HEK293 (cell line): ENCODE measurements around the gene TSPAN2.

ENCODE experiments used
- BCL11A ChIP-seq: fragments of 450-650 bp; formaldehyde crosslinking; IDR thresholded peaks from 2 replicates; pipeline ENCODE4 v1.5.1; 2016; ENCODE audit warnings: low read depth, missing biosample characterization, missing genetic modification characterization
- GLIS1 ChIP-seq: fragments of 450-650 bp; formaldehyde crosslinking; IDR thresholded peaks from 2 replicates; pipeline ENCODE4 v1.5.1; 2016; ENCODE audit warnings: missing biosample characterization, missing genetic modification characterization
- MYNN ChIP-seq: fragments of 450-650 bp; formaldehyde crosslinking; IDR thresholded peaks from 2 replicates; pipeline ENCODE4 v1.5.1; 2016; ENCODE audit warnings: missing biosample characterization, missing genetic modification characterization, borderline replicate concordance
- MZF1 ChIP-seq: fragments of 450-650 bp; formaldehyde crosslinking; IDR thresholded peaks from 2 replicates; pipeline ENCODE4 v1.5.1; 2017; ENCODE audit warnings: missing biosample characterization, missing genetic modification characterization, borderline replicate concordance
- OSR2 ChIP-seq: fragments of 450-650 bp; formaldehyde crosslinking; IDR thresholded peaks from 2 replicates; pipeline ENCODE4 v1.5.1; 2016; ENCODE audit warnings: missing biosample characterization, missing genetic modification characterization
- PRDM1 ChIP-seq: fragments of 450-650 bp; formaldehyde crosslinking; IDR thresholded peaks from 2 replicates; pipeline ENCODE4; 2016; ENCODE audit warnings: missing biosample characterization, missing genetic modification characterization
- RBAK ChIP-seq: fragments of 450-650 bp; formaldehyde crosslinking; IDR thresholded peaks from 2 replicates; pipeline ENCODE4 v1.5.1; 2016; ENCODE audit warnings: missing biosample characterization, missing genetic modification characterization
- TRIM28 ChIP-seq: IDR thresholded peaks from 2 replicates; pipeline ENCODE4 v1.6.1; 2011; ENCODE audit warnings: low read length, control low read depth, borderline replicate concordance
- ZBTB17 ChIP-seq: fragments of 450-650 bp; formaldehyde crosslinking; IDR thresholded peaks from 2 replicates; pipeline ENCODE4 v1.5.1; 2016; ENCODE audit warnings: missing biosample characterization, missing genetic modification characterization
- ZIC2 ChIP-seq: fragments of 450-650 bp; formaldehyde crosslinking; IDR thresholded peaks from 2 replicates; pipeline ENCODE4 v1.5.1; 2016; ENCODE audit warnings: missing biosample characterization, missing genetic modification characterization
- ZNF133 ChIP-seq: fragments of 450-650 bp; formaldehyde crosslinking; IDR thresholded peaks from 2 replicates; pipeline ENCODE4 v1.5.1; 2016; ENCODE audit warnings: missing biosample characterization, missing genetic modification characterization
- ZNF202 ChIP-seq: fragments of 450-650 bp; formaldehyde crosslinking; IDR thresholded peaks from 2 replicates; pipeline ENCODE4 v1.5.1; 2016; ENCODE audit warnings: missing biosample characterization, missing genetic modification characterization, borderline replicate concordance
- ZNF23 ChIP-seq: fragments of 450-650 bp; formaldehyde crosslinking; IDR thresholded peaks from 2 replicates; pipeline ENCODE4 v1.5.1; 2016; ENCODE audit warnings: missing biosample characterization, missing genetic modification characterization, borderline replicate concordance
- ZNF350 ChIP-seq: fragments of 450-650 bp; formaldehyde crosslinking; IDR thresholded peaks from 2 replicates; pipeline ENCODE4 v1.5.0; 2017; ENCODE audit warnings: missing biosample characterization, mild to moderate bottlenecking, missing genetic modification characterization
- ZNF354C ChIP-seq: fragments of 450-650 bp; formaldehyde crosslinking; IDR thresholded peaks from 2 replicates; pipeline ENCODE4 v1.5.1; 2016; ENCODE audit warnings: missing biosample characterization, missing genetic modification characterization, low read depth, borderline replicate concordance
- ZNF473 ChIP-seq: fragments of 450-650 bp; formaldehyde crosslinking; IDR thresholded peaks from 2 replicates; pipeline ENCODE4 v1.5.1; 2017; ENCODE audit warnings: missing biosample characterization, missing genetic modification characterization
- ZNF529 ChIP-seq: fragments of 450-650 bp; formaldehyde crosslinking; IDR thresholded peaks from 2 replicates; pipeline ENCODE4 v1.5.1; 2017; ENCODE audit warnings: missing genetic modification characterization, missing biosample characterization; ENCODE audit not compliant: insufficient replicate concordance
- ZNF549 ChIP-seq: fragments of 450-650 bp; IDR thresholded peaks from 2 replicates; pipeline ENCODE4 v1.5.1; 2018; ENCODE audit warnings: missing biosample characterization, missing genetic modification characterization, mild to moderate bottlenecking, inconsistent platforms, moderate library complexity
- ZNF555 ChIP-seq: fragments of 450-650 bp; formaldehyde crosslinking; conservative IDR thresholded peaks from 2 replicates; pipeline ENCODE4 v1.5.1; 2017; ENCODE audit warnings: missing biosample characterization, mild to moderate bottlenecking, missing genetic modification characterization, inconsistent platforms
- ZNF707 ChIP-seq: fragments of 450-650 bp; formaldehyde crosslinking; IDR thresholded peaks from 2 replicates; pipeline ENCODE4 v1.5.1; 2016; ENCODE audit warnings: missing biosample characterization, missing genetic modification characterization
- ZNF791 ChIP-seq: fragments of 450-650 bp; formaldehyde crosslinking; IDR thresholded peaks from 2 replicates; pipeline ENCODE4 v1.5.1; 2016; ENCODE audit warnings: missing biosample characterization, missing genetic modification characterization
- ZNF792 ChIP-seq: fragments of 450-650 bp; formaldehyde crosslinking; IDR thresholded peaks from 2 replicates; pipeline ENCODE4 v1.5.1; 2016; ENCODE audit warnings: missing biosample characterization, missing genetic modification characterization
- ZXDB ChIP-seq: fragments of 450-650 bp; formaldehyde crosslinking; IDR thresholded peaks from 2 replicates; pipeline ENCODE4 v1.5.1; 2016; ENCODE audit warnings: missing biosample characterization, missing genetic modification characterization
- TF ChIP-seq, protein P1 (sequence below): fragments of 450-650 bp; formaldehyde crosslinking; IDR thresholded peaks from 2 replicates; pipeline ENCODE4 v1.5.1; 2016; ENCODE audit warnings: missing biosample characterization, missing genetic modification characterization
- TF ChIP-seq, protein P2 (sequence below): fragments of 450-650 bp; formaldehyde crosslinking; IDR thresholded peaks from 2 replicates; pipeline ENCODE4 v1.5.1; 2016; ENCODE audit warnings: missing biosample characterization, missing genetic modification characterization
- TF ChIP-seq, protein P3 (sequence below): fragments of 450-650 bp; formaldehyde crosslinking; IDR thresholded peaks from 2 replicates; pipeline ENCODE4 v1.5.1; 2016; ENCODE audit warnings: missing biosample characterization, missing genetic modification characterization
- TF ChIP-seq, protein P4 (sequence below): fragments of 450-650 bp; formaldehyde crosslinking; IDR thresholded peaks from 2 replicates; pipeline ENCODE4 v1.5.0; 2017; ENCODE audit warnings: missing biosample characterization, missing genetic modification characterization, borderline replicate concordance
- TF ChIP-seq, protein P5 (sequence below): fragments of 450-650 bp; formaldehyde crosslinking; IDR thresholded peaks from 2 replicates; pipeline ENCODE4 v1.5.1; 2016; ENCODE audit warnings: missing biosample characterization, missing genetic modification characterization

TSPAN2 gene

DNA sequence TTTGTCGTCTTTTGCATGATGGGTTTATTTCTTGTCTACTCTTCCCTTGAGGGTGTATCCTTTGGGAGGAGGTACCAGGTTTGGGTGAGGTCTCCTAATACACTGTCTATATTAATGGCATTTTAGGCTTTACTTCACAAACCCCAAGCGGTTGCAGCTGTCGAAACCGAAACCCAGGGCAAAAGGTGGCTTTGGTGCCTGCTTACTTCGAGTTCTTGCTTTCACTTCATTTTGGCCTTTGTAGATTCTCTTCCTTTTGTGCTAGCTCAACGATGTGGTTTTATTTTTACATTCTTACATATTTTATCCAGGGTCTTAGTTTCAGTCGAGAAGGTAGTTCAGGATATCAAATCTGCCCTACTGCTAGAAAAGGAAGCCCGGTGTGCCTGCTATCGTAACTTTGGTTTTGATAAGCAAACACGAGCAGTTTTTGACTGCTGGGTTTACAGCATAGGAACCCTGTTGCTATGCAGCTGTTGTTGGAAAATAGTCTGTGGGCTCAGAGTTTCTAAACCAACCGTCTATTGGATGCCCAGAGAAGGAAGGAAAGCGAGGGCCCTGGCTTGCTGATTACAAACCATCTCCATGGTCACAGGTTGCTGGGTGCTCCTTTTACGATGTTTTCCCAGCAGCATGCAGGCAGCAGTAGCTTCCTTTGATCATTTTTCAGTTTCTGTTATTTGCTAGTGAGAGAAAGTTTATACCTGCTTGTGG, 9.8 kb upstream of the TSPAN2 start (continued):
- no peak for TF ChIP-seq TRIM28
- no peak for TF ChIP-seq ZNF23
- no peak for TF ChIP-seq ZNF555 (tag by site-specific recombination)
- no peak for TF ChIP-seq ZNF133
- no peak for TF ChIP-seq ZNF350 (tag by site-specific recombination)
- TF ChIP-seq MYNN (tag by site-specific recombination) = peak; percentile 51; the same call in 1 of the 2 replicates
- TF ChIP-seq ZXDB (tag by site-specific recombination) = no peak
- TF ChIP-seq ZNF529 (tag by site-specific recombination) = no peak
- TF ChIP-seq, protein P1, sequence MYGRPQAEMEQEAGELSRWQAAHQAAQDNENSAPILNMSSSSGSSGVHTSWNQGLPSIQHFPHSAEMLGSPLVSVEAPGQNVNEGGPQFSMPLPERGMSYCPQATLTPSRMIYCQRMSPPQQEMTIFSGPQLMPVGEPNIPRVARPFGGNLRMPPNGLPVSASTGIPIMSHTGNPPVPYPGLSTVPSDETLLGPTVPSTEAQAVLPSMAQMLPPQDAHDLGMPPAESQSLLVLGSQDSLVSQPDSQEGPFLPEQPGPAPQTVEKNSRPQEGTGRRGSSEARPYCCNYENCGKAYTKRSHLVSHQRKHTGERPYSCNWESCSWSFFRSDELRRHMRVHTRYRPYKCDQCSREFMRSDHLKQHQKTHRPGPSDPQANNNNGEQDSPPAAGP (tag by site-specific recombination) = no peak
- 0 out of 2 replicates have a peak, but pooled peaks have one; percentile 36 for TF ChIP-seq PRDM1 (tag by site-specific recombination)
- TF ChIP-seq RBAK (tag by site-specific recombination) = no peak
- TF ChIP-seq ZBTB17 (tag by site-specific recombination) = no peak
- TF ChIP-seq MZF1 = 0 out of 2 replicates have a peak, but pooled peaks have one; percentile 52
- TF ChIP-seq ZNF473 (tag by site-specific recombination) = no peak
- no peak for TF ChIP-seq ZNF354C (tag by site-specific recombination)
- no peak for TF ChIP-seq BCL11A
- peak; percentile 22; the same call in 1 of the 2 replicates for TF ChIP-seq OSR2
- no peak for TF ChIP-seq ZNF549 (tag by site-specific recombination)
- TF ChIP-seq GLIS1 = no peak
- TF ChIP-seq, protein P2, sequence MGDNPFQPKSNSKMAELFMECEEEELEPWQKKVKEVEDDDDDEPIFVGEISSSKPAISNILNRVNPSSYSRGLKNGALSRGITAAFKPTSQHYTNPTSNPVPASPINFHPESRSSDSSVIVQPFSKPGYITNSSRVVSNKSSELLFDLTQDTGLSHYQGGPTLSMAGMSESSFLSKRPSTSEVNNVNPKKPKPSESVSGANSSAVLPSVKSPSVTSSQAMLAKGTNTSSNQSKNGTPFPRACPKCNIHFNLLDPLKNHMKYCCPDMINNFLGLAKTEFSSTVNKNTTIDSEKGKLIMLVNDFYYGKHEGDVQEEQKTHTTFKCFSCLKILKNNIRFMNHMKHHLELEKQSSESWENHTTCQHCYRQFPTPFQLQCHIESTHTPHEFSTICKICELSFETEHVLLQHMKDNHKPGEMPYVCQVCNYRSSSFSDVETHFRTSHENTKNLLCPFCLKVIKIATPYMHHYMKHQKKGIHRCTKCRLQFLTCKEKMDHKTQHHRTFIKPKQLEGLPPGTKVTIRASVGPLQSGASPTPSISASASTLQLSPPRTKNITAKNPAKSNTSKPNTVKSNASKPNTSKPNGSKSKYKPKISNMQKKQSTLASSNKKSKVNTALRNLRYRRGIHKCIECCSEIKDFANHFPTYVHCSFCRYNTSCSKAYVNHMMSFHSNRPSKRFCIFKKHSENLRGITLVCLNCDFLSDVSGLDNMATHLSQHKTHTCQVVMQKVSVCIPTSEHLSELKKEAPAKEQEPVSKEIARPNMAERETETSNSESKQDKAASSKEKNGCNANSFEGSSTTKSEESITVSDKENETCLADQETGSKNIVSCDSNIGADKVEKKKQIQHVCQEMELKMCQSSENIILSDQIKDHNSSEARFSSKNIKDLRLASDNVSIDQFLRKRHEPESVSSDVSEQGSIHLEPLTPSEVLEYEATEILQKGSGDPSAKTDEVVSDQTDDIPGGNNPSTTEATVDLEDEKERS (tag by site-specific recombination) = no peak
- no peak for TF ChIP-seq ZNF202 (tag by site-specific recombination)
- TF ChIP-seq, protein P3, sequence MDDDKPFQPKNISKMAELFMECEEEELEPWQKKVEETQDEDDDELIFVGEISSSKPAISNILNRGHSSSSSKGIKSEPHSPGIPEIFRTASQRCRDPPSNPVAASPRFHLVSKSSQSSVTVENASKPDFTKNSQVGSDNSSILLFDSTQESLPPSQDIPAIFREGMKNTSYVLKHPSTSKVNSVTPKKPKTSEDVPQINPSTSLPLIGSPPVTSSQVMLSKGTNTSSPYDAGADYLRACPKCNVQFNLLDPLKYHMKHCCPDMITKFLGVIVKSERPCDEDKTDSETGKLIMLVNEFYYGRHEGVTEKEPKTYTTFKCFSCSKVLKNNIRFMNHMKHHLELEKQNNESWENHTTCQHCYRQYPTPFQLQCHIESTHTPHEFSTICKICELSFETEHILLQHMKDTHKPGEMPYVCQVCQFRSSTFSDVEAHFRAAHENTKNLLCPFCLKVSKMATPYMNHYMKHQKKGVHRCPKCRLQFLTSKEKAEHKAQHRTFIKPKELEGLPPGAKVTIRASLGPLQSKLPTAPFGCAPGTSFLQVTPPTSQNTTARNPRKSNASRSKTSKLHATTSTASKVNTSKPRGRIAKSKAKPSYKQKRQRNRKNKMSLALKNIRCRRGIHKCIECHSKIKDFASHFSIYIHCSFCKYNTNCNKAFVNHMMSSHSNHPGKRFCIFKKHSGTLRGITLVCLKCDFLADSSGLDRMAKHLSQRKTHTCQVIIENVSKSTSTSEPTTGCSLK (tag by site-specific recombination) = no peak
- TF ChIP-seq ZNF791 (tag by site-specific recombination) = no peak
- TF ChIP-seq ZIC2 (tag by site-specific recombination) = peak; percentile 51; the same call in 1 of the 2 replicates
- TF ChIP-seq, protein P4, sequence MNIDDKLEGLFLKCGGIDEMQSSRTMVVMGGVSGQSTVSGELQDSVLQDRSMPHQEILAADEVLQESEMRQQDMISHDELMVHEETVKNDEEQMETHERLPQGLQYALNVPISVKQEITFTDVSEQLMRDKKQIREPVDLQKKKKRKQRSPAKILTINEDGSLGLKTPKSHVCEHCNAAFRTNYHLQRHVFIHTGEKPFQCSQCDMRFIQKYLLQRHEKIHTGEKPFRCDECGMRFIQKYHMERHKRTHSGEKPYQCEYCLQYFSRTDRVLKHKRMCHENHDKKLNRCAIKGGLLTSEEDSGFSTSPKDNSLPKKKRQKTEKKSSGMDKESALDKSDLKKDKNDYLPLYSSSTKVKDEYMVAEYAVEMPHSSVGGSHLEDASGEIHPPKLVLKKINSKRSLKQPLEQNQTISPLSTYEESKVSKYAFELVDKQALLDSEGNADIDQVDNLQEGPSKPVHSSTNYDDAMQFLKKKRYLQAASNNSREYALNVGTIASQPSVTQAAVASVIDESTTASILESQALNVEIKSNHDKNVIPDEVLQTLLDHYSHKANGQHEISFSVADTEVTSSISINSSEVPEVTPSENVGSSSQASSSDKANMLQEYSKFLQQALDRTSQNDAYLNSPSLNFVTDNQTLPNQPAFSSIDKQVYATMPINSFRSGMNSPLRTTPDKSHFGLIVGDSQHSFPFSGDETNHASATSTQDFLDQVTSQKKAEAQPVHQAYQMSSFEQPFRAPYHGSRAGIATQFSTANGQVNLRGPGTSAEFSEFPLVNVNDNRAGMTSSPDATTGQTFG (tag by site-specific recombination) = no peak
- TF ChIP-seq, protein P5, sequence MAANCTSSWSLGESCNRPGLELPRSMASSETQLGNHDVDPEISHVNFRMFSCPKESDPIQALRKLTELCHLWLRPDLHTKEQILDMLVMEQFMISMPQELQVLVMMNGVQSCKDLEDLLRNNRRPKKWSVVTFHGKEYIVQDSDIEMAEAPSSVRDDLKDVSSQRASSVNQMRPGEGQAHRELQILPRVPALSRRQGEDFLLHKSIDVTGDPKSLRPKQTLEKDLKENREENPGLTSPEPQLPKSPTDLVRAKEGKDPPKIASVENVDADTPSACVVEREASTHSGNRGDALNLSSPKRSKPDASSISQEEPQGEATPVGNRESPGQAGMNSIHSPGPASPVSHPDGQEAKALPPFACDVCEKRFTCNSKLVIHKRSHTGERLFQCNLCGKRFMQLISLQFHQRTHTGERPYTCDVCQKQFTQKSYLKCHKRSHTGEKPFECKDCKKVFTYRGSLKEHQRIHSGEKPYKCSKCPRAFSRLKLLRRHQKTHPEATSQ (tag by site-specific recombination) = no peak
- TF ChIP-seq ZNF707 (tag by site-specific recombination) = no peak
- no peak for TF ChIP-seq ZNF792 (tag by site-specific recombination)
